B cell (primary cell): ENCODE data around the gene PRLR. TPM values are rescaled to one million over a fixed set of nuclear protein-coding genes. Genes with fewer than 3 reads are reported as not detected.

Source experiments
- ATAC-seq: fragments of 200-7000 bp; cut with Tn5 transposase; one replicate; pipeline ENCODE4 v1.10.0; 2021; ENCODE audit warnings: low read depth, mild to moderate bottlenecking, moderate number of reproducible peaks, moderate library complexity
- CTCF ChIA-PET: fragments of 350-600 bp; sonication (Branson Sonifier 250); formaldehyde crosslinking; loops from one replicate; lab custom pipeline; 2021; ENCODE audit warnings: antibody characterized with exemption, inconsistent platforms; lab: Charles Lee
- POLR2A ChIA-PET: fragments of 350-600 bp; sonication (Branson Sonifier 250); formaldehyde crosslinking; loops from one replicate; lab custom pipeline; 2021; ENCODE audit warnings: antibody characterized with exemption; lab: Charles Lee
- DNase-seq: peaks from one replicate; pipeline ENCODE4 v3.0.0; 2013
- H2AFZ ChIP-seq: 2 replicates; pipeline ENCODE4 v1.6.1; 2012; ENCODE audit warnings: mild to moderate bottlenecking, low read depth, low read length; ENCODE audit not compliant: insufficient read depth, poor library complexity, severe bottlenecking
- H3K27ac ChIP-seq, 2 donors: 1 replicate in 1 of 2; 2 replicates in 1 of 2; pipeline ENCODE4 v1.5.1; 2012 to 2013; ENCODE audit warnings: low read length in 2 of 2, mild to moderate bottlenecking in 2 of 2, moderate library complexity in 1 of 2
- H3K27me3 ChIP-seq, 4 experiments: fragments of 200-600 bp in 1 of 4; sonication (generic) in 1 of 4; replicated peaks in 1 of 4; 1 replicate in 2 of 4; 2 replicates in 2 of 4; pipeline versions ENCODE4 v1.6.1 to v1.7.0; 2013 to 2016; ENCODE audit warnings: low read length in 3 of 4, mild to moderate bottlenecking in 2 of 4, mixed read lengths in 1 of 4, moderate library complexity in 1 of 4; ENCODE audit not compliant: insufficient read depth in 4 of 4, control insufficient read depth in 3 of 4; ENCODE audit errors: control extremely low read depth in 1 of 4
- H3K36me3 ChIP-seq, 2 experiments: replicated peaks in 1 of 2; 1 replicate in 1 of 2; 2 replicates in 1 of 2; pipeline versions ENCODE4 v1.6.1 to v1.7.1; 2013; ENCODE audit warnings: low read length in 1 of 2; ENCODE audit not compliant: insufficient read depth in 2 of 2, control insufficient read depth in 1 of 2; ENCODE audit errors: control extremely low read depth in 1 of 2, extremely low read depth in 1 of 2
- H3K4me1 ChIP-seq, 2 donors: fragments of 200-600 bp in 1 of 2; sonication (generic) in 1 of 2; 1 replicate in 1 of 2; 2 replicates in 1 of 2; pipeline versions ENCODE4 v1.5.1 to v1.6.1; 2013 to 2017; ENCODE audit warnings: low read length in 2 of 2; ENCODE audit not compliant: control insufficient read depth in 2 of 2, insufficient read depth in 2 of 2
- H3K4me2 ChIP-seq: replicated peaks from 2 replicates; pipeline ENCODE3; 2012; ENCODE audit warnings: mild to moderate bottlenecking, low read depth, low read length; ENCODE audit not compliant: poor library complexity, severe bottlenecking
- H3K4me3 ChIP-seq, 5 experiments: fragments of 200-600 bp in 1 of 5; sonication (generic) in 1 of 5; 1 replicate in 3 of 5; 2 replicates in 2 of 5; pipeline versions ENCODE4 v1.5.1 to v1.7.0; 2011 to 2016; ENCODE audit warnings: low read length in 4 of 5, mild to moderate bottlenecking in 4 of 5, low read depth in 2 of 5, control low read depth in 1 of 5, moderate library complexity in 1 of 5; ENCODE audit not compliant: insufficient read depth in 1 of 5; ENCODE audit errors: control extremely low read depth in 1 of 5, extremely low read depth in 1 of 5
- H3K79me2 ChIP-seq: fragments of 200-600 bp; sonication (generic); one replicate; pipeline ENCODE4 v1.6.0; 2016; ENCODE audit warnings: low read length; ENCODE audit not compliant: control insufficient read depth, insufficient read depth
- H3K9ac ChIP-seq: fragments of 200-600 bp; sonication (generic); 2 replicates; pipeline ENCODE4 v1.6.1; 2017; ENCODE audit warnings: mild to moderate bottlenecking, low read length, moderate library complexity
- H3K9me3 ChIP-seq, 3 donors: one replicate each; pipeline versions ENCODE4 v1.6.1 to v1.7.1; 2013; ENCODE audit warnings: low read length in 2 of 3; ENCODE audit not compliant: control insufficient read depth in 2 of 3, insufficient read depth in 1 of 3; ENCODE audit errors: control extremely low read depth in 1 of 3
- H4K20me1 ChIP-seq: 2 replicates; pipeline ENCODE4 v1.6.0; 2012; ENCODE audit warnings: mild to moderate bottlenecking, low read length; ENCODE audit not compliant: insufficient read depth, control insufficient read depth, poor library complexity, severe bottlenecking
- H3K27ac Mint-ChIP-seq: one replicate; pipeline ENCODE4 v1.8.0; 2021; ENCODE audit warnings: mixed read lengths
- H3K27me3 Mint-ChIP-seq: one replicate; pipeline ENCODE4 v1.8.0; 2021; ENCODE audit warnings: mixed read lengths
- H3K4me1 Mint-ChIP-seq: one replicate; pipeline ENCODE4 v1.8.0; 2021; ENCODE audit warnings: mixed read lengths
- H3K4me3 Mint-ChIP-seq: one replicate; pipeline ENCODE4 v1.8.0; 2021; ENCODE audit warnings: mixed read lengths
- H3K9me3 Mint-ChIP-seq: one replicate; pipeline ENCODE4 v1.8.0; 2022; ENCODE audit warnings: mixed read lengths; ENCODE audit not compliant: insufficient read depth
- CTCF ChIP-seq: fragments of 200-600 bp; IDR thresholded peaks from one replicate; pipeline ENCODE4 v1.8.0; 2022; ENCODE audit warnings: antibody characterized with exemption, mild to moderate bottlenecking
- EZH2 ChIP-seq: IDR thresholded peaks from 2 replicates; pipeline ENCODE4 v1.6.1; 2012; ENCODE audit warnings: borderline replicate concordance, low read depth, mild to moderate bottlenecking, moderate library complexity, low read length; ENCODE audit not compliant: insufficient read depth, poor library complexity, severe bottlenecking
- WGBS: methylation state at CpG from one replicate; pipeline ENCODE4 v1.1.5; 2013; ENCODE audit warnings: missing lambda C conversion rate; ENCODE audit not compliant: insufficient coverage; 5-methylcytosine and 5-hydroxymethylcytosine counted together
- intact Hi-C: fragments of 100-400 bp; cut with micrococcal nuclease; formaldehyde crosslinking; loops from one replicate; pipeline ENCODE4 v1.10.0; 2022
- polyA plus RNA-seq: library from polyadenylated mRNA; depleted of rRNA; stranded (reverse); fragments of >200 nt; gene quantifications from 2 replicates; pipeline ENCODE4 v1.2.3, GENCODE V29; 2012
- total RNA-seq, 2 donors: library from RNA; stranded (reverse); fragments of 120-200 nt in 1 of 2; gene quantifications; 1 replicate in 1 of 2; 2 replicates in 1 of 2; pipeline versions ENCODE4 v1.2.3 to v1.2.4, GENCODE V29; 2013 to 2022

Gene PRLR
- total and polyA plus RNA-seq, 2 donors (not counting 1 experiment from before 2014, with no cell fraction given), result 0.39 TPM; not detected in 1

DNA sequence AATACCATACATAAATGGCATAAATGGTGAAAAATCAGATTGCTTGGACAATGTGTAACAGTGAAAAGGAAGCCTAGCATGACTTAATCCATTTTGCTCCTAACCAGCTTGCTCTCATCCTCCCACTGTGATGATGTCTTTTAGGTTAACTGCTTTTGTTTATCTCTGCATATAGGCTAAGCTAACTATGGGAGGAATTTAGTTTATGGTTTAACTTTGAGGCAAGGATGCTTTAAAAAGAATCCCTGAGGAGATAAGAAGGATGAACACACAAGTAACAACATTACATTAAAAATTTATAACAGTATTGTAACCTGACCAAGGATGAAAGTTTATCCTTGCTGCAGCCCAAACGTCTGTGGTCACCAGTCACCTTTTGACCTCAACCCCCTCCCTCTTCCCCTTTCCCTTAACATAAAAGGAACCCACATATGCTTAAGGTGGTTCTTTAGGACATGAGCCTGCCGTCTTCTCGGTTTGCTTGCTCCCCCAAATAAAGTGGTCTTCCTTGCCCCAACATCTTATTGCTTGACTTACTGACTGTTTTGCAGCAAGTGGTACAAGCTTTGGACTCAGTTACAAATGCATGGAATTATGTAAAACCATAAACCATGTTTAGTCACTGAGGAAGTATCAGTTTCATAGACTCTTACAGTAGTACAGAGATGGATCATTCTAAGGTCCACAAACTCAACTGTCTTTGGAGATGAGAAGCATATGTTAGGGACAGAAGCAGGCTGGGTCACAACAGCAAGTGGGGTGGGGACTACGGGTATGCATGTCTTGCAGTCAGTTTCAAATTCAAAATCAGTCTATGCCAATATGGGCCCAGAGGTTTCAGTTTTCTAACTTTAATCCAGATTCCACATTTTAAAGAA, 213.9 kb downstream of the PRLR start:
- H3K27ac ChIP-seq, result no peak overlapping the region
- Mint-ChIP-seq H3K27me3 (peaks cover 16% of the 10 kb centered on the region), H3K27ac (no peak overlapping the region), H3K4me3 (no peak overlapping the region), H3K4me1 (no peaks in the 10 kb centered on the region), H3K9me3 (no peaks in the 10 kb centered on the region)
- H3K27me3 ChIP-seq, result no peaks in the 10 kb centered on the region
- H4K20me1 ChIP-seq, result no peaks in the 10 kb centered on the region
- POLR2A ChIA-PET, result no interaction called here
- H3K79me2 ChIP-seq, result no peaks in the 10 kb centered on the region
- no peaks in the 10 kb centered on the region for H3K9me3 ChIP-seq
- no peak overlapping the region for H3K9ac ChIP-seq
- H3K4me3 ChIP-seq, result no peak overlapping the region
- TF ChIP-seq EZH2 (no peak), CTCF (no peak)
- no peak overlapping the region for H3K4me2 ChIP-seq
- 71% methylated on average over 3 of the region's 4 CpGs for WGBS
- DNase-seq, result no peak
- CTCF ChIA-PET, result no interaction called here
- H2AFZ ChIP-seq, result no peak overlapping the region
- no peak for ATAC-seq
- H3K36me3 ChIP-seq, result no peaks in the 10 kb centered on the region
- intact Hi-C loops, result no loop called here
- H3K4me1 ChIP-seq, result no peaks in the 10 kb centered on the region

DNA sequence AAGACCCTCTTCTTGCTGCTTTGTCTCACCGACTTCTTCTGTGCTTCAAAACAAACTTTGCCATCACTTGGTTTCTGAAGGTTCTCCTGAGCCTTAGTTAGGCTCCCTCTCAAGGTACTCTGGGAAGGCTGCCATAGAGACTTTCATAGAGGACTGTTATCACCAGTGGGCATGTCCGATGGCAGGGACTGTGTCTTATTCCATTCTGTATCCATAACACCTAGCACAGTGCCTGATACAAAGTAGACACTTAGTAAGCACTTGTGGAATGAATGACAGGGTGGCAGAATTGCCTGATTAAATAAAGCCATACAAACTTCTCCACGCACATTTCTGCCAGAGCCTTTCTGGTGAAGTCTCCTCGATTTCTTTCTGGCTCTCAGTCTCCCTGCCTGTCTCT, 215.2 kb downstream of the PRLR start:
- no peak overlapping the region for H3K4me3 Mint-ChIP-seq

More for the DNA sequence above, 215.2 kb downstream of the PRLR start:
- CTCF ChIA-PET, result interaction anchor here (0.7 to 0.9 kb wide), 2 partner anchors 13 to 1537 kb away, joined by 3 to 5 read pairs; no protein-coding TSS in a partner anchor
- POLR2A ChIA-PET, result interaction anchor here (0.7 kb wide), 1 partner anchor 1090 kb away, joined by 3 read pairs; no protein-coding TSS in a partner anchor
- no peaks in the 10 kb centered on the region for H3K9me3 Mint-ChIP-seq
- H3K27ac ChIP-seq, result no peak overlapping the region
- no peak for ATAC-seq
- no peak overlapping the region for H3K4me3 ChIP-seq
- H3K79me2 ChIP-seq, result no peaks in the 10 kb centered on the region
- peaks cover 17% of the 10 kb centered on the region for H3K27me3 Mint-ChIP-seq
- H3K27ac Mint-ChIP-seq, result no peak overlapping the region
- no peaks in the 10 kb centered on the region for H3K4me1 ChIP-seq
- no peaks in the 10 kb centered on the region for H3K27me3 ChIP-seq
- no peak overlapping the region for H2AFZ ChIP-seq
- H3K9me3 ChIP-seq, result no peaks in the 10 kb centered on the region
- no peak overlapping the region for H3K9ac ChIP-seq
- no peaks in the 10 kb centered on the region for H4K20me1 ChIP-seq
- no peak for DNase-seq
- no peaks in the 10 kb centered on the region for H3K36me3 ChIP-seq
- 93% methylated on average over 3 of the region's 4 CpGs for WGBS
- no peaks in the 10 kb centered on the region for H3K4me1 Mint-ChIP-seq
- intact Hi-C loops, result no loop called here
- H3K4me2 ChIP-seq, result no peak overlapping the region
- TF ChIP-seq EZH2, result no peak
- TF ChIP-seq CTCF, result no peak
